Stimulated activated CD4-positive, alpha-beta T cell treated with anti-CD3 and anti-CD28 coated beads, Interleukin-12 subunit alpha, Interleukin-12 subunit beta, amount 100 ng/mL, for 4 hours (primary cell): ENCODE data around the gene SMARCD3.

Source experiments
- DNase-seq: peaks from one replicate; pipeline ENCODE4 v3.0.0-alpha.2; 2020

SMARCD3 gene

DNA sequence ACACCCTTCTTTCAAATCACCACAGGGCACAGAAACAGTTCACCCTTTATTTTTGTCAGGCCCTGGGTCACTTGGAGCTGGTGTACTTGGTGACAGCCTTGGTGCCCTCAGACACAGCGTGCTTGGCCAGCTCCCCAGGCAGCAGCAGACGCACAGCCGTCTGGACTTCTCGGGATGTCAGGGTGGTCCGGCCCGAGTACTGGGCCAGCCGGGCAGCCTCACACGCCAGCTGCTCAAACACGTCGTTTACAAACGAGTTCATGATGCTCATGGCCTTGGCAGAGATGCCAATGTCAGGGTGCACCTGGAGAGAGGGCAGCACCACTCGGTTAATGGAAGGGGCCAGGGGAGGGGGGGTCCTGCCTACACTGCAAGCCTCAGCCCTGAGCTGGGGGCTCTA lies 40.7 kb downstream of the SMARCD3 start:
- DNase-seq, result no peak

DNA sequence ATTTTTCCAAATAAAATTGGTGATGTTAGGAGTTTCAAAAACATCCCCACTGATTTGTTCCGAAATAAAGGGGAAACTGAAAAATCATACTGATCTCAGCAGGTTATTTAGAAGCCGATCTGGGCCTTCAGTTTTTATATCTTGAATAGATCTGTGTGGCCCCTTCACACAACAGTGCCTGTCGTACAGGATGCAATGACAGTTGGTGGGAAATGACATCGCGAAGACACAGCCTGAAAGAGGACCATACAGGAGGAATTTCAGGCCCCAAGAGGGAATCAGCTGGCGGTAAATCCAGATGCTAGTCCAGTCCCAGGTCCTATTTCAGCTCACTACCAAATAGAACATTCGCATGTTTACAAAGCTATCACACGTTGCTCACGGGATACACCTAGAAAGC lies 41.2 kb downstream of the SMARCD3 start:
- no peak for DNase-seq

DNA sequence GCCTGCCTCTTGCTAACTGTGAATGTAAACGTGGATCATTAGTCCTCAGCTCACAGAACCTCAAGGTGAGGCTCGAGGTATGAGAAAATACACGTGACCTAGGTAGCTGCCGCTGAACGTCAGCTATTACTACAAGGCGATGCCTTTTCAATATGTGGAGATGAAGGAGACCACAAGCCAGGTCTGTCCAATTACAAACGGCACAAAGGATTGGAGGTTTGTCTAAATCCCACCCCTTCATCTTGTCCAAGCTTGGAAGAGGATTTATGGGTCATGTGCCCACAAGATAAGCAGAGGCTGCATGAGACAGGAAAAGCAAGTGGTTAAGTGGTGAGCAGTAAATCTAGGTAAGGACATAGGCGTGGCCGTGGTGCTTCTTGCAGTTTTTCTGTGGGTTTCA lies 41.6 kb downstream of the SMARCD3 start:
- DNase-seq, result no peak

DNA sequence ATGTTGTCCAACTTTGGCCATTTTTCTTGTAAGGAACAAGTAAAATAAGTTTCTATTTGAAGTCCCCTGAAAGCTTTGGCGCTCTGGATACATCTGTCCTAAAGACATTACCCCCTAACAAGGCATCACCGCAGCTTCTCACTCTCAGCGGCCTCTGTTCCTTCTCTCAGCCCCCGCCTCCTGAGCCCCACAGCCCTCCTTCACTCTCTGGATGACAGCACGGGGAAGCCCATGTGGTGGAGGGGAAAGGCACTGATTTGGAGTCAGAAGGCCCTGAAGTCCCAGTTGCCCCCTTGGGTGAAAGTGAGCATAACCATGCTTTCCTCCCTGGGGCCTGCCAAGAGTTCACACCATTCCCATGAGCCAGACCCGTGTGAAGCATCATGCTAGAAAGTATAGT lies 42.8 kb downstream of the SMARCD3 start:
- DNase-seq, result no peak

DNA sequence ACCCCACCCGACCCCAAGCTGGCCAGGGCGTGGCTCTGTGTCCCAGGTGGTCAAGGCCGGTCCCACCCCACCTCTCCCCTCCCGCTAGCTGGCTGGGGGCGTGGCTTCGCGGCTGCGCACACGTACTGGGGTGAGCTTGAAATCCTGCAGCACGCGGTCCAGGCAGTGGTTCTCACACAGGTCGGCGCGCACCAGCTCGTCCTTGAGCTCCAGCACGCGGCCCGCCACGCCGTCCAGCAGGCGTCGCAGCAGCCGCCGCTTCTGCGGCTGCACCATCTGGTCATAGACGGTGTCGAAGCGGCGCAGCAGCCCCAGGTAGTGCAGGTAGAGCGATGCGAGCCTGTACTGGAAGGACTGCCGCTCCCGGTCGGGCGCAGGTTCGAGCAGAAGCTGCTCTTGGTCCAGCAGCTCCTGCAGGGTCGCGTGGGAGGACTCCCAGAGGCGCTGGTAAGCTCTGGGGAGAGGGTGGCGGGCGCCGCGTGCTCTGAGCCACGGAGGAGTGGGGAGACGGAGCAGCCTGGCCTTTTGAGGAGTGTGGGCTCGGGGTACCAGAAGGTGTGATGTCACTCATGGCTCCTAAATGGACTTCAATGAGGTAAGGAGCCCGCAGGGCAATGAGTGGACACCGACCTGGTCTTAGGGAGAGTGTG lies 44.0 kb downstream of the SMARCD3 start:
- no peak for DNase-seq

DNA sequence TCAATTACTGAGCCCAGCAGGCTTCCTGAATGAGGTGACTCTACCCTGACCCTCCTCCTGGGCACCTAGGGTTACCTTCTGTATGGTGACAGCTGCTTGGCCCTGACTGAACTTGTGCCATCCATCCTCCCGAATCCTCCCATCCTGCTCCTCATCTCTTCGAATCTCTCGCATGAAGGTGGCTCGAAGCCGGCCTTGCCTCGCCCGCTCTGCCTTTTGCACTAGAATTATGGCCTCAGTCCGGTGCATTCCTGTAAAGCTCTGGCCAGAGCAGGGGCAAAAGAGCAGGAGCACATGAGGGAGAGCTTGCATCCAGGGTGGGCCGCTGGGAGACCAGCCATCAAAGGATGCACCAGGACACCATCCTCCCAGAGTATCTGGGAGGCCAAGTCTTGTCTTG lies 45.7 kb downstream of the SMARCD3 start:
- DNase-seq, result no peak

DNA sequence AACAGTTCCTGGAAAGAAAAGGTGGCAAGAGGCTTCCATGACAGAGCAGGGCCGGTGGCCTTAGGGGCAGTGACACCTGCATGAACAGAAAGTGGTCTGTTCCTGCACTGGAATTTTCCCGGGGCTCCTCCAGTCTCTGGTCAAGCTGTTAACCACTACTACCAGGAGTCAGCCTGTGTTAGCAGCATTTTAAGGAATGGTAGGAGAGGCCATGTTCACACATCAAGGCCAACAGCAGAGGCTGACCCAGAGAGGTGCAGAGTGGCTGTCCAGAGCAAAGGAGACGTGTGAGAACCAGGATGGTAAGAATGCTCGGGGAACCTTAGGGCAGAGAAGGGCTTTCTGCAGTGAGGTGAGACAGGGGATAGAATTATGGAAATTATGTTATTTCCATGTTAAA lies 46.7 kb downstream of the SMARCD3 start:
- no peak for DNase-seq

DNA sequence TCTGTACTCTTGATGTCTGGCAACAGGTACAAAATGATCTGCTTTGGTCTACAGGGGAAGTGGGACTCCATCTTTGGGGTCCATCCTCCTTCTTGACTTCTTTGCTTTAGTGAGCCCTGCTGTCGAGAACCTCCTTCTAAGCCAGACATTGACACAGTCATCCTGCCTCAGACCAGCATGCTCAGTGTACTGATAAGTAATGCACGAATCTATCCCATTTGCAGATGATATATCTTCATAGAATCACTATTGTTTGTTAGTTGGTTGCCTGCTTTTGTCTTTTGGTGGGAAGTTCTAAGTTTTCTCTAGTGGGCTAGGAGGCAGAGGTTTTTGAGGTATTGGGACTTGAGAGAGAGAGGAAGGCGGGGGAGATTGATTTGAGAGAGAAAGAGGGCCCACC lies 47.1 kb downstream of the SMARCD3 start:
- no peak for DNase-seq

DNA sequence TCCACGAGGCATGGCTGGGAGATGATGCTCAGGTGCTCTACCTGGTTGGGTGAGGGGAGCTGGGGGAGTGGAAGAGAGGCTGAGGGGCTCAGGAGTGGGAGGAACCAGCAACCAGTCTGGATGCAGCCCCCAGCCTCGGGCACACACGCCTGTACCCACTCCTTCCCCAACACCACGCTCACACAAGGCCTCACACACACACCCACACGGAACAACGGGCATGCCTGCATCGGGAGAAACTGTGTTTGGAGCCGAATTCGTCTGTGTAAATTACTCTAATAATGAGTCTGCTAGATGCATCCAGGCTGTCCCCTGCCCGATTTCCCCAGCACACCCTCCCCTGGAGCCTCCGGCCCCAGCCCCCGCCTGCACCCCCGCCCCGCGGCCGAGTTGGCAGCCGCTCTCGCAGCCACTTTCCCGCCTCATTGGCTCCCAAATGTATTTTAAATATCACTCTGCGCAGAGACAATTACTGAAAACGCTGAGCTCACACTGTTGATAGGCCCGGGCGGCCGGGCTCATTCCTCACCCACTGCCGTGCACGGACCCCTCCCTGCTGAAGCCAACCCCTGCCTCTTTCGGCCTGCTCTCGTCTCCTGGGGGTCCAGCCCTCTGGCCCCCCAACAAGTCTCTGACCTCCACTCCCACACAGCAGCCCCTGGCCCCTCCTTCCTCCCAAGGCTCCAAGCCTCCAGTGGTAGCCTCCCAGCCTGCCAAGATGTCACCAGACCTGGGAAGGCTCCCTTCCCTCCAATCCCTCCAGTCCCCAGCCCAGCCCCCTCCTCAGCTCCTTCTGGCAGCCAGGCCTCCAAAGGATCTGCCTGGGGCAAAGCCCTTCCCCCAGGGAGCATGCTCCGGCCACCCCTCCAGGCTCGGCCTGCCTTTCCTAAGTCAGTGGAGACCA lies 49.3 kb downstream of the SMARCD3 start:
- no peak for DNase-seq

DNA sequence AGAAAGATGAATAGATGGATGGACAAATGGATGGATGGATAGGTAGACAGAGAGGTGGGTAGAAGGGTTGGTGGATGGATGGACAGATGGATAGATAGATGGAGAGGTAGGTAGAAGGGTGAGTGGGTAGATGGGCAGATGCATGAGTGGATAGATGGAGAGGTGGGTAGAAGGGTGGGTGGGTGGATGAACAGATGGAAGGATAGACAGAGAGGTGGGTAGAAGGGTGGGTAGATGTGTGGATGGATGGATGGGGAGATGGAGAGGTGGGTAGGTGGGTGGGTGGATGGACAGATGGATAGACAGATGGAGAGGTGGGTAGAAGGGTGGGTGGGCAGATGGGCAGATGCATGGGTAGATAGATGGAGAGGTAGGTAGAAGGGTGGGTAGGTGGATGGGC lies 50.6 kb downstream of the SMARCD3 start:
- no peak for DNase-seq

DNA sequence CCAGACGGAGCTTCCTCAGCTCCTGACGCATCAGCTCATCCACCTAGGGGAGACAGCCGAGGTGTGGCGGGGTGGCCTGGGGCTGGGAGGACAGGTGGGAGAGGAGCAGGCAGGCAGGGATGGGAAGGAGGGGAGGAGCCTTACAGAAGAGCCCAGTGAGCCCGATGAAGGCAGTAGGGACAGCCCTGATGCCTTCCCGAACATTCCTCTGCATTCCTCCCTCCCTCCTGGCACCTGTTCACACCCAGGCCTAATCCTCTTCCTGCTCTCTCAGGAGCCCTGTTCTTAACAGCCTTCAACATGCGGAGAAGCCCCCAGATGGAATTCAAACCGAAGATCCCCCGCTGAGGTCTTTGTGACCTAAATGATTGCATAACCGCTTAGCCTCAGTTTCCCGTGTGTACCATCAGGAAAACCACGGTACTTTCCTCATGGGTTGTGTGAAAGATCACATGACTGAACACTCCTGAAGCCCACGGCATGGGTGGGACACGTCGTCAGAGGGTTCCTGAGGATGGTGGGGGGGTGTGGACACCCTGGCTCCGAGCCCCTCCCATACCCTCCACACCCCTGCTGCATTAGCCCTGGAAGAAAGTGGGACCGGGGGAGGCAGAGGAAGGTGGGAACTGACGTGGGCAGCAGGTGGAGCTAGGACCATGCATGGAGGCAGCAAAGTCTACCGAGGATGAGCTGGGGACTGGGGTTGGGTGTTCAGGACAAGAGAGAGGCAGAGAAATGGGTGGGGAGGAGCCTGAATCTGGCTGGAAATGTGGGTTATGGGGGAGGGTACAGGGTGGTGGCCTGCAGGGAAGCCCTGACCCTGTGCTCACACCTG lies 52.7 kb downstream of the SMARCD3 start:
- DNase-seq, result no peak

DNA sequence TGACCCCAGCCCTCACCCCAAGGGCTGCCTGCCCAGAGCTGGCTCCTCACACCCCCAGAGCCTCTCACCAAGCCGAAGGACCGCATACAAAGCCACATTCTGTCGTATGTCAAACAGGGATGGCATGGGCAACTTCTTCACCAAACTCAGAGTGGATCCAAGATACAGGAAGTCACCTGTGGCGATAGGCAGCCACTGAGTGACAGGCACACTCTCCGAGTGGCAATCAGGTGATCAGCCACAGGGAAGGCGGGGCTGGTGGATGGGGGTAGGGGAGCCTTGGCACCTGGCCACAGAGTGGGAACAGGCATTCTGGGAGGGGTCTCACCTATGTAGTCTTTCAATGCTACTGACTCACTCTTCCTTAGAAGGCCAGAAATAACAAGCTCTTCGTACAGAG lies 54.3 kb downstream of the SMARCD3 start:
- no peak for DNase-seq

DNA sequence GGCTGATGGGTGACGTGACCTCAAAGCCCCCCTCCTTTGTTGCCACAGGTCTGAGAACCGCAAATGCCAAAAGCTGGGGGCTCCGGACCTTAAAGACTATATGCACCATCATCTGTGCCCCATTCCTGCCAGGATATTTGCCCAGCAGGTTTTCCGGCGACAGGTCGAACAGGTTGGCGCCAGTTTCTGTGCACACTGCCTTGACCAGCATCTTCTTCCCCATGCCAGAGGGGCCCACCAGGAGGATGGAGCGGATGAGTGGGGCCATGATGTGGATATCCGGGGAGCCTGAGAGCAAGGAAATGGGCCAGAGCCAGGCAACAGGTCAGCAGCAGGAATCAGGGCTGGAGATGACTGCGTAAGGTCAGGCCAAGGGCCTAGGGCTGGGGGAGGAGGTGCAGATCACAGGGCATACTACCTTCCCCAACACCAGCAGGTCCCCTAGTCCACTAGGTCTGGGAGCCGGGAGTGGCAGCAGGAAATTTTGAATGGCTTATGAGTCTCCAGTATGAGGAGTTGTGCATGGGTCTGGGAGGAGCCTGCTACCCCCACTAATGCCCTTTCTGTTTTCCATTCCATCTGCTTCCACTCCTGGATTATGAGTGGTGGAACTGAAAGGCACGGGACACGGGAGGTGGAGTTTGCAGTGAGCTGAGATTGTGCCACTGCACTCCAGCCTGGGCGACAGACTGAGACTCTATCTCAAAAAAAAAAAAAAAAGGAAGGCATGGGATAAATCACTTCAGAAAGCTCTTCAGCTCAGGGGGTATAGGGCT lies 55.1 kb downstream of the SMARCD3 start:
- DNase-seq, result no peak

DNA sequence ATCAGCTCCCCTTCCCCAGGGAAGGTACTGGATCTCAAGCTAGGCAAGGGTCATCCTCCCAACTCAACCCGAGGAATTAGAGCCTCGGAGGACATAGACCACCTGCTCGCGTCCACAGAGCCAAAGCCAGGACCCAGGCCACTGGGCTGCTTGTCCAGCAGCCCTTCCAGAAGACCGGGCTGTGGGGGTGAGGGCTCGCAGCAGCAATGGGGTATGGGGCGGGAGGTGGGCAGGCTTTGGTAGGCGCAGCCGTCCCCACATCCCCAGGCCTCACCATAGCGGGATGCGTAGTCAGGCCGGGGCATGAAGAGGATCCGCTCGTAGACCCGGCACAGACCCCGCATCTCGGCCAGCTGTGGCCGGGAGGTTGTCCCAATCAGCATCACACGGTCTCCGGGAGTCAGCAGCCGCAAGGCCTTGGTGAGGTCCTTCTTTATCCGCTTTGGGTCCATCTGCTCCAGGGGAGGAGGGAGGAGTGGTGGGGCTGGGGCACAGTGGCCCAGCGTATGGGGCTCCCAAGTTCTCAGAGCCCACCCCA lies 56.4 kb downstream of the SMARCD3 start:
- DNase-seq, result no peak

DNA sequence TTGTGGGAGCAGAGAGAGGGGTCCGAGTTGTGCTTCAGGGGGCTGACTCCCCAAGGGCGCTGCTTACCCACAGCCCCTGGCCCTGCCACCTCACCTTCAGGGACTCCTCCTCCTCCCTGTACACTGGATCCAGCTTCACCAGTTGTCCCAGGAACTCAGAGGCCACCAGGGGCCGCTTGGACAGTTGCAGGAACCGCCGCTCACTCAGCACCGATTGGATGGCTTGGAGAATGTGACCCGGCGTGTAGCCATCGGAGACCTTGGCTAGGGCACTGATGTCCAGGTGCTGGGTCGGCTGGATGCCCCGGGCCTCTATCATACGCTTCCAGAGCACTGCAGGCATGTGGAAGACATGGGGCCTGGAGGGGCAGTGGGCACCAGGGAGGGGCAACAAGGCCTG lies 57.0 kb downstream of the SMARCD3 start:
- no peak for DNase-seq

DNA sequence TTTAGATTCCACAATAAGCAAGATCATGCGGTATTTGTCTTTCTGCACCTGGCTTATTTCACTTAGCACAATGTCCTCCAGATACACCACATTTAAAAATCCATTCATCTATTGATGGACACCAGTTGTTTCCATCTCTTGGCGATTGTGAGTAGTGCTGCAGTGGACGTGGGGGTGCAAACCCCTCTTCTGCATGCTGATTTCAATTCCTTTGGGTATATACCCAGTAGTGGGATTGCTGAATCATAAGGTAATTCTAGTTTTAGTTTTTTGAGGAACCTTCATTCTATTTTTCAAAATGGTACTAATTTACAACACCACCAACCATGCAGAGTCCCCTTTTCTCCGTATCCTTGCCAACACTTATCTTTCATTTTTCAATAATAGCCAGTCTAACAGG lies 59.5 kb downstream of the SMARCD3 start:
- no peak for DNase-seq
